T-helper 1 cell (primary cell): ENCODE measurements around the gene ABHD17A.

Experiments
- DNase-seq, 5 donors: peaks; one replicate each; pipeline ENCODE4 v3.0.0-alpha.2; 2012 to 2020
- total RNA-seq, 4 donors: gene quantifications; one replicate each; lab custom pipeline; 2026; lab: John Stamatoyannopoulos, UW

The ABHD17A gene
- total RNA-seq: 132 to 187 (median 162) reads per million in 4 donors

GRCh38 chr19:1885398-1886119, at the start of gene ABHD17A:
Gene ABHD17A (minus strand): TSS chr19:1885496. CDS start chr19:1881566, 3,930 bp downstream.
- peak; percentile 88 to 96 (median 93) for DNase-seq

- DNase-seq: no peak
Measured at GRCh38 chr19:1933942-1934341, 48.6 kb upstream of the ABHD17A start.

- no peak for DNase-seq
Measured at GRCh38 chr19:1933244-1933643, 47.9 kb upstream of the ABHD17A start.

- no peak for DNase-seq
Measured at GRCh38 chr19:1932395-1932794, 47.1 kb upstream of the ABHD17A start.

- DNase-seq: no peak
Measured at GRCh38 chr19:1931445-1931844, 46.1 kb upstream of the ABHD17A start.

GRCh38 chr19:1929021-1929742, 43.9 kb upstream of the ABHD17A start:
- DNase-seq: peak; percentile 56 to 77 (median 72)

- no peak for DNase-seq
Measured at GRCh38 chr19:1925544-1925943, 40.2 kb upstream of the ABHD17A start.

- DNase-seq: no peak
Measured at GRCh38 chr19:1924320-1924961, 39.1 kb upstream of the ABHD17A start.

GRCh38 chr19:1923319-1923718, 38.0 kb upstream of the ABHD17A start:
- peak in 2 of 5 donors; percentile 28 to 84 for DNase-seq

- no peak for DNase-seq
Measured at GRCh38 chr19:1922803-1923202, 37.5 kb upstream of the ABHD17A start.

GRCh38 chr19:1921825-1922224, 36.5 kb upstream of the ABHD17A start:
- DNase-seq: peak in 1 of 5 donors; percentile 73

- no peak for DNase-seq
Measured at GRCh38 chr19:1921326-1921725, 36.0 kb upstream of the ABHD17A start.

GRCh38 chr19:1920644-1921043, 35.3 kb upstream of the ABHD17A start:
- DNase-seq: no peak

- DNase-seq: no peak
Measured at GRCh38 chr19:1918975-1919374, 33.7 kb upstream of the ABHD17A start.

- DNase-seq: no peak
Measured at GRCh38 chr19:1917926-1918325, 32.6 kb upstream of the ABHD17A start.

GRCh38 chr19:1917146-1917545, 31.9 kb upstream of the ABHD17A start:
- no peak for DNase-seq

- no peak for DNase-seq
Measured at GRCh38 chr19:1914826-1915341, 29.6 kb upstream of the ABHD17A start.

GRCh38 chr19:1913781-1914577, 28.7 kb upstream of the ABHD17A start:
- DNase-seq: no peak

GRCh38 chr19:1912760-1913505, 27.6 kb upstream of the ABHD17A start:
- DNase-seq: no peak

- DNase-seq: no peak
Measured at GRCh38 chr19:1911995-1912394, 26.7 kb upstream of the ABHD17A start.

- DNase-seq: no peak
Measured at GRCh38 chr19:1911098-1911497, 25.8 kb upstream of the ABHD17A start.

GRCh38 chr19:1910177-1910576, 24.9 kb upstream of the ABHD17A start:
- no peak for DNase-seq
